ENCODE data around the gene PAX4. TPM values are rescaled to one million over a fixed set of nuclear protein-coding genes. Genes with fewer than 3 reads are reported as not detected.
A peak's percentile ranks its signal among the peaks of the same experiment; 100 is the strongest.

The PAX4 gene
- total RNA-seq, 2 donors from 2014 or later = 0.24 TPM; not detected in 1

GRCh38 chr7:127665922-127666321 is 48.0 kb upstream of the PAX4 start:
- Histone ChIP-seq H3K27ac (ENCODE audit: low read depth, low read length) (no peak overlapping the region), H3K9ac (ENCODE audit: extremely low read depth, low read length, poor library complexity, severe bottlenecking) (no peak overlapping the region), H3K4me1 (ENCODE audit: control insufficient read depth, insufficient read depth, low read length) (peaks cover 4% of the 10 kb centered on the region), H3K36me3 (ENCODE audit: control insufficient read depth, insufficient read depth, low read length) (peaks cover 51% of the 10 kb centered on the region), H3K4me3 (ENCODE audit: low read length) (peak overlapping the region; percentile 59), H3K27me3 (ENCODE audit: control insufficient read depth, insufficient read depth, low read length, poor library complexity, severe bottlenecking) (no peaks in the 10 kb centered on the region), H3K9me3 (ENCODE audit: control insufficient read depth, low read length) (no peaks in the 10 kb centered on the region)
- Mint-ChIP-seq H3K27me3 (ENCODE audit: insufficient read depth) (no peaks in the 10 kb centered on the region), H3K4me1 (peaks cover 36% of the 10 kb centered on the region), H3K4me3 (peak overlapping the region; percentile 13), H3K27ac (peak overlapping the region; percentile 9), H3K36me3 (ENCODE audit: low read depth) (peaks cover 32% of the 10 kb centered on the region), H3K9me3 (no peaks in the 10 kb centered on the region)
- WGBS, 2 experiments (ENCODE audit: insufficient coverage in 1 of 2, insufficient read length in 1 of 2) = 35 to 40% methylated on average over 3 to 7 of the region's 7 CpGs
- TF ChIP-seq CTCF (conservative IDR thresholded peaks at IDR 0.05) = no peak
- DNase-seq = peak; percentile 82

GRCh38 chr7:127658970-127659630 is 41.2 kb upstream of the PAX4 start:
- no peaks in the 10 kb centered on the region for H3K27me3 ChIP-seq (ENCODE audit: control insufficient read depth, insufficient read depth, low read length, poor library complexity, severe bottlenecking)
- H3K4me1 ChIP-seq (ENCODE audit: control insufficient read depth, insufficient read depth, low read length) = peaks cover 3% of the 10 kb centered on the region
- no peak overlapping the region for H3K27ac ChIP-seq (ENCODE audit: low read depth, low read length)
- H3K4me3 Mint-ChIP-seq = no peak overlapping the region
- H3K27ac Mint-ChIP-seq = no peak overlapping the region
- H3K9ac ChIP-seq (ENCODE audit: extremely low read depth, low read length, poor library complexity, severe bottlenecking) = no peak overlapping the region
- no peak for TF ChIP-seq CTCF (conservative IDR thresholded peaks at IDR 0.05)
- no peaks in the 10 kb centered on the region for H3K27me3 Mint-ChIP-seq (ENCODE audit: insufficient read depth)
- H3K9me3 Mint-ChIP-seq = no peaks in the 10 kb centered on the region
- peaks cover 66% of the 10 kb centered on the region for H3K36me3 ChIP-seq (ENCODE audit: control insufficient read depth, insufficient read depth, low read length)
- H3K9me3 ChIP-seq (ENCODE audit: control insufficient read depth, low read length) = no peaks in the 10 kb centered on the region
- DNase-seq = no peak
- H3K4me3 ChIP-seq (ENCODE audit: low read length) = no peak overlapping the region
- H3K36me3 Mint-ChIP-seq (ENCODE audit: low read depth) = peaks cover 31% of the 10 kb centered on the region
- peaks cover 29% of the 10 kb centered on the region for H3K4me1 Mint-ChIP-seq
- 95 to 100% methylated on average over 1 to 3 of the region's 3 CpGs for WGBS, 2 experiments (ENCODE audit: insufficient coverage in 1 of 2, insufficient read length in 1 of 2)

GRCh38 chr7:127657500-127657899 is 39.6 kb upstream of the PAX4 start:
- WGBS, 2 experiments (ENCODE audit: insufficient coverage in 1 of 2, insufficient read length in 1 of 2) = 92 to 98% methylated on average over 2 to 3 of the region's 3 CpGs
- Mint-ChIP-seq H3K27ac (no peak overlapping the region), H3K4me1 (peaks cover 29% of the 10 kb centered on the region)

More at GRCh38 chr7:127657500-127657899, 39.6 kb upstream of the PAX4 start:
- Histone ChIP-seq H3K36me3 (ENCODE audit: control insufficient read depth, insufficient read depth, low read length) (peaks cover 64% of the 10 kb centered on the region), H3K27ac (ENCODE audit: low read depth, low read length) (no peak overlapping the region), H3K9ac (ENCODE audit: extremely low read depth, low read length, poor library complexity, severe bottlenecking) (no peak overlapping the region), H3K27me3 (ENCODE audit: control insufficient read depth, insufficient read depth, low read length, poor library complexity, severe bottlenecking) (no peaks in the 10 kb centered on the region), H3K4me3 (ENCODE audit: low read length) (no peak overlapping the region), H3K9me3 (ENCODE audit: control insufficient read depth, low read length) (no peaks in the 10 kb centered on the region), H3K4me1 (ENCODE audit: control insufficient read depth, insufficient read depth, low read length) (peaks cover 3% of the 10 kb centered on the region)
- Mint-ChIP-seq H3K36me3 (ENCODE audit: low read depth) (peaks cover 24% of the 10 kb centered on the region), H3K27me3 (ENCODE audit: insufficient read depth) (no peaks in the 10 kb centered on the region), H3K4me3 (no peak overlapping the region), H3K9me3 (no peaks in the 10 kb centered on the region)
- no peak for TF ChIP-seq CTCF (conservative IDR thresholded peaks at IDR 0.05)
- no peak for DNase-seq
